Esophagus squamous epithelium (tissue), 5 donors: ENCODE results near the gene TSPAN12. TPM values are rescaled to one million over a fixed set of nuclear protein-coding genes. Genes with fewer than 3 reads are reported as not detected.

Experiments used
- DNase-seq: peaks from one replicate; lab custom pipeline; 2025; lab: John Stamatoyannopoulos, UW
- H3K27ac ChIP-seq, 4 donors: fragments of 200-600 bp; sonication (generic); one replicate each; pipeline ENCODE4 v1.5.1; 2016 to 2019; ENCODE audit warnings: mild to moderate bottlenecking in 1 of 4
- H3K27me3 ChIP-seq, 4 donors: fragments of 200-600 bp; sonication (generic); 1 replicate in 3 of 4; 2 replicates in 1 of 4; pipeline versions ENCODE4 v1.5.1 to v1.6.0; 2017 to 2021; ENCODE audit warnings: antibody characterized with exemption in 1 of 4
- H3K36me3 ChIP-seq, 3 donors: fragments of 200-600 bp; sonication (generic); one replicate each; pipeline ENCODE4 v1.5.1; 2016 to 2019
- H3K4me1 ChIP-seq, 3 donors: fragments of 200-600 bp; sonication (generic); one replicate each; pipeline ENCODE4 v1.5.1; 2017 to 2019
- H3K4me3 ChIP-seq, 4 donors: fragments of 200-600 bp; sonication (generic); 1 replicate in 3 of 4; 2 replicates in 1 of 4; pipeline ENCODE4 v1.5.1; 2016 to 2019; ENCODE audit warnings: mild to moderate bottlenecking in 2 of 4, moderate library complexity in 1 of 4
- H3K9me3 ChIP-seq, 3 donors: fragments of 200-600 bp; sonication (generic); one replicate each; pipeline ENCODE4 v1.5.1; 2016 to 2019
- CTCF ChIP-seq, 6 experiments: fragments of 450-650 bp in 4 of 6; fragments of 200-600 bp in 2 of 6; sonication (generic) in 2 of 6; IDR thresholded peaks; one replicate each; pipeline ENCODE4 v1.5.1; 2016 to 2019; ENCODE audit warnings: antibody characterized with exemption in 6 of 6, mild to moderate bottlenecking in 4 of 6, moderate library complexity in 4 of 6
- POLR2A ChIP-seq, 4 donors: fragments of 450-650 bp; IDR thresholded peaks; one replicate each; pipeline ENCODE4 v1.6.1; 2017; ENCODE audit warnings: antibody characterized with exemption in 4 of 4, mild to moderate bottlenecking in 4 of 4, moderate library complexity in 3 of 4
- WGBS, 2 donors: methylation state at CpG; one replicate each; pipeline ENCODE4 v1.1.5; 2018; 5-methylcytosine and 5-hydroxymethylcytosine counted together
- intact Hi-C: fragments of 100-400 bp; cut with DNase I; formaldehyde crosslinking; loops from one replicate; pipeline ENCODE4 v1.15.0; 2022
- total RNA-seq, 4 donors: library from RNA; depleted of rRNA; stranded (reverse); fragments of >200 nt; gene quantifications; one replicate each; pipeline ENCODE4 v1.1.0, GENCODE V29; 2016
- donor health status: DM: yes; HTN: yes; CAD: no.

Gene TSPAN12
- total RNA-seq, 4 donors from 2014 or later: 1.3 to 9.0 (median 5.4) TPM

- Histone ChIP-seq H3K27me3 (no peaks in the 10 kb centered on the region), H3K4me1 (no peaks in the 10 kb centered on the region), H3K27ac (no peak overlapping the region), H3K36me3 (no peaks in the 10 kb centered on the region), H3K4me3 (no peak overlapping the region), H3K9me3 (no peaks in the 10 kb centered on the region)
- no peak for DNase-seq
- TF ChIP-seq CTCF (IDR thresholded peaks at IDR 0.05): no peak
- no peak for TF ChIP-seq POLR2A (IDR thresholded peaks at IDR 0.05)
- WGBS, 2 donors: 64 to 73% methylated on average over 2 of the region's 2 CpGs
- intact Hi-C loops: no loop called here
Observed at GRCh38 chr7:120828528-120828927, 29.4 kb downstream of the TSPAN12 start.

GRCh38 chr7:120827371-120828118 lies 30.4 kb downstream of the TSPAN12 start:
- DNase-seq: no peak
- Histone ChIP-seq H3K27me3 (no peaks in the 10 kb centered on the region), H3K36me3 (no peaks in the 10 kb centered on the region), H3K27ac (no peak overlapping the region), H3K9me3 (no peaks in the 10 kb centered on the region), H3K4me3 (no peak overlapping the region), H3K4me1 (no peaks in the 10 kb centered on the region)
- TF ChIP-seq CTCF (IDR thresholded peaks at IDR 0.05): no peak
- TF ChIP-seq POLR2A (IDR thresholded peaks at IDR 0.05): no peak
- 47 to 57% methylated on average over 8 of the region's 8 CpGs for WGBS, 2 donors
- intact Hi-C loops: no loop called here

GRCh38 chr7:120825576-120825975 lies 32.4 kb downstream of the TSPAN12 start:
- H3K36me3 ChIP-seq: no peaks in the 10 kb centered on the region
- no peaks in the 10 kb centered on the region for H3K9me3 ChIP-seq
- intact Hi-C loops: no loop called here
- no peaks in the 10 kb centered on the region for H3K27me3 ChIP-seq
- H3K27ac ChIP-seq: no peak overlapping the region
- TF ChIP-seq CTCF (IDR thresholded peaks at IDR 0.05) (no peak), POLR2A (IDR thresholded peaks at IDR 0.05) (no peak)
- H3K4me1 ChIP-seq: no peaks in the 10 kb centered on the region
- H3K4me3 ChIP-seq: no peak overlapping the region
- WGBS, 2 donors: 32 to 43% methylated on average over 2 of the region's 2 CpGs
- DNase-seq: no peak

- DNase-seq: no peak
- 30 to 41% methylated on average over 1 of the region's 1 CpG for WGBS, 2 donors
- intact Hi-C loops: no loop called here
Observed at GRCh38 chr7:120825152-120825551, 32.8 kb downstream of the TSPAN12 start.

More at GRCh38 chr7:120825152-120825551, 32.8 kb downstream of the TSPAN12 start:
- H3K4me3 ChIP-seq: no peak overlapping the region
- TF ChIP-seq CTCF (IDR thresholded peaks at IDR 0.05): no peak
- TF ChIP-seq POLR2A (IDR thresholded peaks at IDR 0.05): no peak
- no peaks in the 10 kb centered on the region for H3K9me3 ChIP-seq
- no peaks in the 10 kb centered on the region for H3K4me1 ChIP-seq
- H3K36me3 ChIP-seq: no peaks in the 10 kb centered on the region
- no peaks in the 10 kb centered on the region for H3K27me3 ChIP-seq
- no peak overlapping the region for H3K27ac ChIP-seq
